ENCODE data around the gene TCTA. TPM values are rescaled to one million over a fixed set of nuclear protein-coding genes. Genes with fewer than 3 reads are reported as not detected.
A peak's percentile ranks its signal among the peaks of the same experiment; 100 is the strongest.

The TCTA gene
- total RNA-seq, 4 donors from 2014 or later, result 12.4 to 56.4 (median 40.9) TPM

DNA sequence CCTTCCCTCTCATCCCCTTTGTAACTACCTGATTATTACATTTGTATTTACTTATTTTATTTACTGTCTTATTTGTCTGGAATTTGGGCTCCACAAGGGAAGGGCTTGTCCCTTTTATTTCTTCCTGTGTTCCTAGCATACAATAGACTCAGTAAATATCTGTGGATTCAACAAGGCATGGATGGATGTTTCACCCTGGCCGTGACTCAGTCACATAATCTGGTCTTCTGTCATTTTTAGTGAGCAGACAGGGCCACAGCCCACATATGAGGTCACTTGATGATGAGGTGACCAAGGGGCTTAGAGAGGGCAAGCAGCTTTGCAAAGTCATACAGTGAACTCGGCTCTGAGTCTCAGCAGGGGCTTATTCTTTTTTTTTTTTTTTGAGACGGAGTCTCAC is 50.0 kb downstream of the TCTA start:
- Histone ChIP-seq H3K36me3 (no peaks in the 10 kb centered on the region), H3K4me1 (peaks cover 0 to 8% (median 0%) of the 10 kb centered on the region in 4 donors), H3K4me3 (no peak overlapping the region), H3K9me3 (no peaks in the 10 kb centered on the region), H3K27me3 (no peaks in the 10 kb centered on the region), H3K27ac (no peak overlapping the region)
- TF ChIP-seq CTCF (IDR thresholded peaks at IDR 0.05) (no peak), POLR2A (IDR thresholded peaks at IDR 0.05) (no peak)
- DNase-seq, result no peak

DNA sequence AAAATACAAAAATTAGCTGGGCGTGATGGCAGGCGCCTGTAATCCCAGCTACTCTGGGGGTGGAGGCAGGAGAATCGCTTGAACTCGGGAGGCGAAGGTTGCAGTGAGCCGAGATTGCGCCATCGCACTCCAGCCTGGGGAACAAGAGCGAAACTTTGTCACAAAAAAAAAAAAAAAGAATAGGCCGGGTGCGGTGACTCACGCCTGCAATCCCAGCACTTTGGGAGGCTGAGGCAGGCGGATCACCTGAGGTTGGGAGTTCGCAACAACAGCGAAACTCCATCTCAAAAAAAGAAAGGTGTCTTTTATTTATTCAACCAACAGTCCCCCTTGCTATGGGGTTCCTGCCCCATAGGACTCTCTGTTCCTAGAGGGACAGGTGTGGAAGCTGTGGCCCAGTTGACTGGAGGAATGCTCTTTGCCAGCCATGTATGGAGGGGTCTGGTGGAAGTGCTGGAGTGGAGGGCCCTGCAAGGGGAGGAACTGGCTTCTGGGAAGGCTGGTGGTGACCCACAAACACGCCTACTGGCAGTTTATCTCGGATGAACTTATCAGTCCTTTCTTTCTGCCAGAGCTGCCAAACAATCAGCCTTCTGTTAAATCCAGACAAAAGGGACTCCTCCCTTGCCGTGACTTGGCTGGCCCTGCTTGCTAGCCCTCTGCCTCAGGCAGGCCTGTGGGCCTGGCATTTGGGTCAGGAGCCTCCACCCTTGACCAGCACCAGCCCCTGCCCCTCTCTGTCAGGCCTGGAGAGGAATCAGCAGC is 53.2 kb downstream of the TCTA start:
- no peak for TF ChIP-seq CTCF (IDR thresholded peaks at IDR 0.05)
- no peak for TF ChIP-seq POLR2A (IDR thresholded peaks at IDR 0.05)
- Histone ChIP-seq H3K4me1 (peaks cover 0 to 17% (median 5%) of the 10 kb centered on the region in 4 donors), H3K27me3 (no peaks in the 10 kb centered on the region), H3K4me3 (no peak overlapping the region), H3K9me3 (no peaks in the 10 kb centered on the region), H3K27ac (peak overlapping the region in 2 of 4 donors; percentile 32 to 66), H3K36me3 (no peaks in the 10 kb centered on the region)
- peak in 1 of 3 donors; percentile 56 for DNase-seq

Other genes with a start within 250 kb of the TCTA start
- gene CCDC71, start 246.1 kb upstream of the TCTA start, total RNA-seq, result 10 to 100 TPM; 12.4 to 39.3 (median 37.5) TPM
- gene KLHDC8B, start 240.8 kb upstream of the TCTA start, total RNA-seq, result 10 to 100 TPM in 1 of 4 donors, 1 to 10 TPM in 3; 3.9 to 13.7 (median 9.5) TPM
- 10 to 100 TPM in 1 of 4 donors, 1 to 10 TPM in 3; 4.4 to 24.8 (median 5.3) TPM for gene C3orf62, start 135.2 kb upstream of the TCTA start, total RNA-seq
- gene USP4, start 72.4 kb upstream of the TCTA start, total RNA-seq, result 100 to 1,000 TPM in 1 of 4 donors, 10 to 100 TPM in 3; 26.3 to 106 (median 47.5) TPM
- 100 to 1,000 TPM; 104 to 161 (median 130) TPM for gene GPX1, start 54.1 kb upstream of the TCTA start, total RNA-seq
- 100 to 1,000 TPM; 223 to 294 (median 274) TPM for gene RHOA, start 447 bp upstream of the TCTA start, total RNA-seq
- 10 to 100 TPM; 13.3 to 32.9 (median 25.1) TPM for gene AMT, start 10.1 kb downstream of the TCTA start, total RNA-seq
- gene NICN1, start 16.9 kb downstream of the TCTA start, total RNA-seq, result 1 to 10 TPM in 3 of 4 donors, not detected in 1; 2.0 to 7.7 (median 7.6) TPM
- gene DAG1, start 57.8 kb downstream of the TCTA start, total RNA-seq, result 10 to 100 TPM; 11.6 to 79.2 (median 62.6) TPM
- 1 to 10 TPM in 1 of 4 donors, under 1 TPM in 3; 0.18 to 3.3 (median 0.85) TPM for gene BSN, start 142.1 kb downstream of the TCTA start, total RNA-seq

Data from Peyer's patch (tissue), 4 donors.